ENCODE measurements around the gene FAM184B. TPM values are rescaled to one million over a fixed set of nuclear protein-coding genes. Genes with fewer than 3 reads are reported as not detected.

Gene FAM184B
- total RNA-seq, 2 donors from 2014 or later = 0.07 TPM; not detected in 1

- Mint-ChIP-seq H3K4me3 (no peak overlapping the region), H3K36me3 (ENCODE audit: low read depth) (no peaks in the 10 kb centered on the region), H3K27ac (no peak overlapping the region), H3K27me3 (ENCODE audit: insufficient read depth) (no peaks in the 10 kb centered on the region), H3K4me1 (no peaks in the 10 kb centered on the region), H3K9me3 (peaks cover 27% of the 10 kb centered on the region)
- DNase-seq = no peak
- no peak overlapping the region for H3K4me3 ChIP-seq (ENCODE audit: low read length)
- H3K9ac ChIP-seq (ENCODE audit: extremely low read depth, low read length, poor library complexity, severe bottlenecking) = no peak overlapping the region
- TF ChIP-seq CTCF (conservative IDR thresholded peaks at IDR 0.05) = no peak
- H3K27me3 ChIP-seq (ENCODE audit: control insufficient read depth, insufficient read depth, low read length, poor library complexity, severe bottlenecking) = no peaks in the 10 kb centered on the region
- no peaks in the 10 kb centered on the region for H3K4me1 ChIP-seq (ENCODE audit: control insufficient read depth, insufficient read depth, low read length)
- H3K9me3 ChIP-seq (ENCODE audit: control insufficient read depth, low read length) = peaks cover 17% of the 10 kb centered on the region
- no peaks in the 10 kb centered on the region for H3K36me3 ChIP-seq (ENCODE audit: control insufficient read depth, insufficient read depth, low read length)
- WGBS, 2 experiments (ENCODE audit: insufficient coverage in 1 of 2, insufficient read length in 1 of 2) = 93 to 96% methylated on average over 25 to 33 of the region's 33 CpGs
- H3K27ac ChIP-seq (ENCODE audit: low read depth, low read length) = no peak overlapping the region
These were observed 14.5 kb downstream of the FAM184B start for GRCh38 chr4:17766826-17767458.

- Histone ChIP-seq H3K9ac (ENCODE audit: extremely low read depth, low read length, poor library complexity, severe bottlenecking) (no peak overlapping the region), H3K4me1 (ENCODE audit: control insufficient read depth, insufficient read depth, low read length) (no peaks in the 10 kb centered on the region), H3K27ac (ENCODE audit: low read depth, low read length) (no peak overlapping the region), H3K4me3 (ENCODE audit: low read length) (no peak overlapping the region), H3K36me3 (ENCODE audit: control insufficient read depth, insufficient read depth, low read length) (no peaks in the 10 kb centered on the region), H3K27me3 (ENCODE audit: control insufficient read depth, insufficient read depth, low read length, poor library complexity, severe bottlenecking) (no peaks in the 10 kb centered on the region), H3K9me3 (ENCODE audit: control insufficient read depth, low read length) (peaks cover 17% of the 10 kb centered on the region)
- whole genome bisulfite sequencing, 2 experiments (ENCODE audit: insufficient coverage in 1 of 2, insufficient read length in 1 of 2) = 88 to 93% methylated on average over 3 to 11 of the region's 11 CpGs
- Mint-ChIP-seq H3K4me3 (no peak overlapping the region), H3K27me3 (ENCODE audit: insufficient read depth) (no peaks in the 10 kb centered on the region), H3K9me3 (peaks cover 27% of the 10 kb centered on the region), H3K27ac (no peak overlapping the region), H3K36me3 (ENCODE audit: low read depth) (no peaks in the 10 kb centered on the region), H3K4me1 (no peaks in the 10 kb centered on the region)
- no peak for TF ChIP-seq CTCF (conservative IDR thresholded peaks at IDR 0.05)
- no peak for DNase-seq
These were observed 15.7 kb downstream of the FAM184B start for GRCh38 chr4:17765514-17766286.

GRCh38 chr4:17763931-17764330, 17.5 kb downstream of the FAM184B start:
- Histone ChIP-seq H3K9ac (ENCODE audit: extremely low read depth, low read length, poor library complexity, severe bottlenecking) (no peak overlapping the region), H3K27ac (ENCODE audit: low read depth, low read length) (no peak overlapping the region), H3K36me3 (ENCODE audit: control insufficient read depth, insufficient read depth, low read length) (no peaks in the 10 kb centered on the region), H3K9me3 (ENCODE audit: control insufficient read depth, low read length) (peaks cover 17% of the 10 kb centered on the region), H3K27me3 (ENCODE audit: control insufficient read depth, insufficient read depth, low read length, poor library complexity, severe bottlenecking) (no peaks in the 10 kb centered on the region), H3K4me3 (ENCODE audit: low read length) (no peak overlapping the region), H3K4me1 (ENCODE audit: control insufficient read depth, insufficient read depth, low read length) (no peaks in the 10 kb centered on the region)
- no peaks in the 10 kb centered on the region for H3K36me3 Mint-ChIP-seq (ENCODE audit: low read depth)
- WGBS, 2 experiments (ENCODE audit: insufficient coverage in 1 of 2, insufficient read length in 1 of 2) = 78 to 91% methylated on average over 5 of the region's 5 CpGs
- peaks cover 3% of the 10 kb centered on the region for H3K4me1 Mint-ChIP-seq
- DNase-seq = no peak
- H3K27ac Mint-ChIP-seq = no peak overlapping the region
- peaks cover 27% of the 10 kb centered on the region for H3K9me3 Mint-ChIP-seq
- H3K27me3 Mint-ChIP-seq (ENCODE audit: insufficient read depth) = no peaks in the 10 kb centered on the region
- no peak for TF ChIP-seq CTCF (conservative IDR thresholded peaks at IDR 0.05)
- no peak overlapping the region for H3K4me3 Mint-ChIP-seq
